SK-N-SH treated with all-trans-retinoic acid at 6 μM for 48 hours (cell line): ENCODE results near the gene ISL1.

Source experiments
- ARNTL ChIP-seq: fragments of 450-650 bp; formaldehyde crosslinking; IDR thresholded peaks from 2 replicates; pipeline ENCODE4 v1.5.0; 2020; ENCODE audit warnings: low read depth, mild to moderate bottlenecking, moderate library complexity, borderline replicate concordance
- RARB ChIP-seq: fragments of 250-450 bp; sonication (Bioruptor Pico); IDR thresholded peaks from 2 replicates; pipeline ENCODE4 v1.8.0; 2021; ENCODE audit warnings: mild to moderate bottlenecking, moderate library complexity
- ZFP3 ChIP-seq: fragments of 250-450 bp; sonication (Bioruptor Pico); IDR thresholded peaks from 2 replicates; pipeline ENCODE4 v1.5.0; 2020; ENCODE audit warnings: mild to moderate bottlenecking, moderate library complexity
- ZNF70 ChIP-seq: fragments of 450-650 bp; formaldehyde crosslinking; IDR thresholded peaks from 2 replicates; pipeline ENCODE4 v1.5.0; 2020; ENCODE audit warnings: mild to moderate bottlenecking, moderate library complexity
- ZNF8 ChIP-seq: fragments of 450-650 bp; formaldehyde crosslinking; IDR thresholded peaks from 2 replicates; pipeline ENCODE4 v1.5.0; 2020; ENCODE audit warnings: mild to moderate bottlenecking, moderate library complexity
- TF ChIP-seq, protein P1 (sequence below): fragments of 250-450 bp; sonication (Bioruptor Pico); IDR thresholded peaks from 2 replicates; pipeline ENCODE4 v1.8.0; 2020; ENCODE audit warnings: mild to moderate bottlenecking, moderate library complexity, borderline replicate concordance

DNA sequence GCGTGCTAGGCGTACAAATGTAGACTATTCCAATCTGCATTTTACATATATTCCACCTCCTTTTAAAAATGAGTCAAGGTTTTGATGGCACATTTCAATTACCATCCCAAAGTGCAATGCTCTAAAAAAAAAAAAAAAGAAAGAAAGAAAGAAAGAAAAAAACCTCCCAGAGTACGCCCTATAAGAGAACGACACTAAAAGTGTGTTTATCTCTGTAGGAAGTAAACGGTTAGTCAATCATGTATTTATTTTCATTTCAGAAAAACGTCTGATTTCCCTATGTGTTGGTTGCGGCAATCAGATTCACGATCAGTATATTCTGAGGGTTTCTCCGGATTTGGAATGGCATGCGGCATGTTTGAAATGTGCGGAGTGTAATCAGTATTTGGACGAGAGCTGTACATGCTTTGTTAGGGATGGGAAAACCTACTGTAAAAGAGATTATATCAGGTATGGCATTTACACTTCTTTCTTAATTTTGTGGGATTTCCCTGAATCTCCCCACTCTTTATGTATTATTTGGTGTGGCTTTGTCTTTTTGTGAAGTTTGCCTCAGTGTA is 1.1 kb downstream of the ISL1 start:
- no peak for TF ChIP-seq ARNTL (CRISPR knock-in tag)
- no peak for TF ChIP-seq RARB (CRISPR knock-in tag)
- no peak for TF ChIP-seq ZNF70 (CRISPR knock-in tag)
- no peak for TF ChIP-seq ZFP3 (CRISPR knock-in tag)
- TF ChIP-seq, protein P1, sequence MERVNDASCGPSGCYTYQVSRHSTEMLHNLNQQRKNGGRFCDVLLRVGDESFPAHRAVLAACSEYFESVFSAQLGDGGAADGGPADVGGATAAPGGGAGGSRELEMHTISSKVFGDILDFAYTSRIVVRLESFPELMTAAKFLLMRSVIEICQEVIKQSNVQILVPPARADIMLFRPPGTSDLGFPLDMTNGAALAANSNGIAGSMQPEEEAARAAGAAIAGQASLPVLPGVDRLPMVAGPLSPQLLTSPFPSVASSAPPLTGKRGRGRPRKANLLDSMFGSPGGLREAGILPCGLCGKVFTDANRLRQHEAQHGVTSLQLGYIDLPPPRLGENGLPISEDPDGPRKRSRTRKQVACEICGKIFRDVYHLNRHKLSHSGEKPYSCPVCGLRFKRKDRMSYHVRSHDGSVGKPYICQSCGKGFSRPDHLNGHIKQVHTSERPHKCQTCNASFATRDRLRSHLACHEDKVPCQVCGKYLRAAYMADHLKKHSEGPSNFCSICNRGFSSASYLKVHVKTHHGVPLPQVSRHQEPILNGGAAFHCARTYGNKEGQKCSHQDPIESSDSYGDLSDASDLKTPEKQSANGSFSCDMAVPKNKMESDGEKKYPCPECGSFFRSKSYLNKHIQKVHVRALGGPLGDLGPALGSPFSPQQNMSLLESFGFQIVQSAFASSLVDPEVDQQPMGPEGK (CRISPR knock-in tag), result no peak
- no peak for TF ChIP-seq ZNF8 (CRISPR knock-in tag)
